Activated CD4-positive, alpha-beta T cell treated with anti-CD3 and anti-CD28 coated beads, Interleukin-2, amount 10 ng/mL, durations not matched to agents 24 days and 14 days (primary cell): ENCODE results near the gene CNIH1. TPM values are rescaled to one million over a fixed set of nuclear protein-coding genes. Genes with fewer than 3 reads are reported as not detected.
"Not testable (repeated sequence)": the region's sequence is repeated elsewhere in the genome, so short reads cannot be mapped to it uniquely, and the experiment has no call there.

Source experiments
- DNase-seq: peaks from one replicate; pipeline ENCODE4 v3.0.0; 2022
- H3K27ac Mint-ChIP-seq: one replicate; pipeline ENCODE4 v1.8.0; 2022; ENCODE audit warnings: mild to moderate bottlenecking, mixed read lengths
- H3K27me3 Mint-ChIP-seq: one replicate; pipeline ENCODE4 v1.8.0; 2022; ENCODE audit warnings: mixed read lengths
- H3K36me3 Mint-ChIP-seq: one replicate; pipeline ENCODE4 v1.8.0; 2022; ENCODE audit warnings: low read depth, mild to moderate bottlenecking, mixed read lengths
- H3K4me1 Mint-ChIP-seq: one replicate; pipeline ENCODE4 v1.8.0; 2021; ENCODE audit warnings: mixed read lengths
- H3K4me3 Mint-ChIP-seq: one replicate; pipeline ENCODE4 v1.8.0; 2022; ENCODE audit warnings: mild to moderate bottlenecking, moderate library complexity, mixed read lengths
- H3K9me3 Mint-ChIP-seq: one replicate; pipeline ENCODE4 v1.8.0; 2021; ENCODE audit warnings: mixed read lengths
- intact Hi-C: fragments of 100-400 bp; cut with micrococcal nuclease; formaldehyde crosslinking; loops from one replicate; pipeline ENCODE4 v1.15.1; 2023
- total RNA-seq: library from RNA; stranded (reverse); gene quantifications from 2 replicates; pipeline ENCODE4 v1.2.3, GENCODE V29; 2022

CNIH1 gene
- total RNA-seq, 1 donor from 2014 or later, result 113 TPM

DNA sequence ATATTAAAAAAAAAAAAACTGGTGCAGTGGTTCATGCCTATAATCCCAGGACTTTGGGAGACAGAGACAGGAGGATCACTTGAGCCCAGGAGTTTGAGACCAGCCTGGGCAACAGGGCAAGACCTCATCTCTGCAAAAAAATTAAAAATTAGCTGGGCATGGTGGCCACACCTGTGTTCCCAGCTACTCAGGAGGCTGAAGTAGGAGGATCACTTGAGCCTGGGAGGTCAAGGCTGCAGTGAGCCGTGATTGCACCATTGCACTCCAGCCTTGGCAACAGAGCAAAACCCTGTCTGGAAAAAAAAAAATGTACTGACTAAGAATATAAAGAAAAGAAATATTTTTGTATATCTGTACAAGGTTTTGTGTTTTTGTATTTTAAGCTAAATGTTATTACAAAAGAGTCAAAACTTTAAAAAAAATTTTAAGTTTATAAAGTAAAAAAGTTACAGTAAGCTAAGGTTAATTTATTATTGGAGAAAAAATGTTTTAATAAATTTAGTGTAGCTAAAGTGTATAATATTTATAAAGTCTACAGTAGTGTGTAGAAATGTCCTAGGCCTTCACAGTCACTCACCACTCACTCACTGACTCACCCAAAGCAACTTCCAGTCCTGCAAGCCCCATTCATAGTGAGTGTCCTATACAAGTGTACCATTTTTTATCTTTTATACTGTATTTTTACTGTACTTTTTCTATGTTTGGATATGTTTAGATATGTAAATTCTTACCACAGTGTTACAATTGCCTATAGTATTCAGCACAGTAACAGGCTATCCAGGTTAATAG lies 15.8 kb upstream of the CNIH1 start:
- H3K36me3 Mint-ChIP-seq, H3K27me3 Mint-ChIP-seq, H3K27ac Mint-ChIP-seq, DNase-seq, H3K4me3 Mint-ChIP-seq, H3K4me1 Mint-ChIP-seq, intact Hi-C loops: not testable (repeated sequence)
- H3K9me3 Mint-ChIP-seq, result peaks cover 14% of the 10 kb centered on the region

GRCh38 chr14:54455363-54455762 lies 14.2 kb upstream of the CNIH1 start:
- peaks cover 4% of the 10 kb centered on the region for H3K4me1 Mint-ChIP-seq
- peaks cover 3% of the 10 kb centered on the region for H3K36me3 Mint-ChIP-seq
- peaks cover 14% of the 10 kb centered on the region for H3K9me3 Mint-ChIP-seq
- intact Hi-C loops, result no loop called here
- no peak overlapping the region for H3K4me3 Mint-ChIP-seq
- H3K27me3 Mint-ChIP-seq, result no peaks in the 10 kb centered on the region
- no peak for DNase-seq
- H3K27ac Mint-ChIP-seq, result no peak overlapping the region

DNA sequence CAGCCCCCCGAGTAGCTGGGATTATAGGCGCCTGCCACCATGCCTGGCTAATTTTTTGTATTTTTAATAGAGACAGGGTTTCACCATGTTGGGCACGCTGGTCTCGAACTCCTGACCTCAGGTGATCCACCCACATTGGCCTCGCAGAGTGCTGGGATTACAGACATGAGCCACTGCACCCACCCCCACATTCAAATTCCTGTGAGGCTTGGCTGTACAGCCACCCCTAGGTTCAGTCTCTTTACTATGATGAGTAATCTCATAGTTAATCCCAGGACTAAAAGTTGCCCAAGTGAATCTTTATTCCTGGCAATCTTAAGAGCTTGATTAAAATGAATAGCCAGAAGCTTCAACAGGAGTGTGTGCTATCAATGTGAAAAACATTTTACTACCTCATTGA lies 12.8 kb upstream of the CNIH1 start:
- H3K27ac Mint-ChIP-seq, H3K27me3 Mint-ChIP-seq, H3K4me1 Mint-ChIP-seq, H3K4me3 Mint-ChIP-seq, H3K36me3 Mint-ChIP-seq, intact Hi-C loops: not testable (repeated sequence)
- peaks cover 11% of the 10 kb centered on the region for H3K9me3 Mint-ChIP-seq
- DNase-seq, result peak; percentile 24

DNA sequence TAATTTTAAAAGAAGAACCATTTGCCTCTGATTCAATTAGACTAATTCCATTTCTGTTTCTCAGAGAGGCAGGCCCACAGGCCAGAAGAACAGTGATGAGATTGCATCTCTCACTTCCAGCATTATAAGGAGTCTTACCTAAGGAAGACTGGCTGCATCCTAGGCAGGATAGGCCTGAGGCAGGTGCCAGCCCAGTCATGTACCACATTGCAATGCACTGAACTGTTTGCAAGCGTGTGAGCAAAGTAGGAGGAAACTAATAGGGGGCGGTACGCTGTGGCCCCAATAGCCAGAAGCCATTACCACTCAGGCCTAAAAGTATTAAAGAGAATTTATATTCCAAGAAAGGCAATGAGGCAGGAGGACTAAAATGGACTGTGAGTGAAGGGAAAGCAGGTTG lies 12.1 kb upstream of the CNIH1 start:
- no peak overlapping the region for H3K27ac Mint-ChIP-seq
- intact Hi-C loops, result no loop called here

GRCh38 chr14:54451961-54452360 lies 10.8 kb upstream of the CNIH1 start:
- H3K9me3 Mint-ChIP-seq, result peaks cover 4% of the 10 kb centered on the region
- H3K27me3 Mint-ChIP-seq, result peaks cover 5% of the 10 kb centered on the region
- DNase-seq, result peak; percentile 32
- H3K4me3 Mint-ChIP-seq, result no peak overlapping the region
- intact Hi-C loops, result no loop called here
- peaks cover 6% of the 10 kb centered on the region for H3K4me1 Mint-ChIP-seq
- H3K27ac Mint-ChIP-seq, result no peak overlapping the region
- no peaks in the 10 kb centered on the region for H3K36me3 Mint-ChIP-seq

More for the DNA sequence above, 12.1 kb upstream of the CNIH1 start:
- no peak for DNase-seq
- Mint-ChIP-seq H3K4me1 (peaks cover 4% of the 10 kb centered on the region), H3K4me3 (no peak overlapping the region), H3K27me3 (peaks cover 5% of the 10 kb centered on the region), H3K36me3 (no peaks in the 10 kb centered on the region), H3K9me3 (peaks cover 5% of the 10 kb centered on the region)

GRCh38 chr14:54451121-54451601 lies 10.0 kb upstream of the CNIH1 start:
- no peak overlapping the region for H3K4me3 Mint-ChIP-seq
- peaks cover 4% of the 10 kb centered on the region for H3K9me3 Mint-ChIP-seq
- no peaks in the 10 kb centered on the region for H3K36me3 Mint-ChIP-seq
- H3K4me1 Mint-ChIP-seq, result peaks cover 6% of the 10 kb centered on the region
- intact Hi-C loops, result no loop called here
- H3K27me3 Mint-ChIP-seq, result peaks cover 5% of the 10 kb centered on the region
- no peak overlapping the region for H3K27ac Mint-ChIP-seq
- DNase-seq, result peak; percentile 47

DNA sequence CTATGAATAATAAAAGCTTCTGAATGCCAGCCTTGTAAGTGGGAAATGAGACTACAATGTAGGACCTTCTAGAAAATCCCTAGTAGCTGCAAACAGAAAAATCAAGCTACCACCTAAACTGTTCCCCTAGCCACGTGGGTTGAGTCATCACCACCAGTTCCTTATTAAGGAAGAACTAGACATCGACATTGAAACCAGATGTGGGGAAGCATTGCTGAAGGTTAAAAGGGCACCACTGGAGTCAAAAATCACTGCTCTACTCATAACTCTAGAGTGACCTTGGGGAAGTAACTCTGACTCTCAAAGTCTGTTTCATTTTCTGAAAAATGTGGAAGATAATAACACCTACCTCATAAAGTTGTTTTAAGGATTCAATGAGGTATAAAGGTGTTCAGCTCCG lies 9.4 kb upstream of the CNIH1 start:
- Mint-ChIP-seq H3K27me3 (peaks cover 7% of the 10 kb centered on the region), H3K27ac (no peak overlapping the region), H3K9me3 (peaks cover 4% of the 10 kb centered on the region), H3K36me3 (no peaks in the 10 kb centered on the region), H3K4me1 (peaks cover 6% of the 10 kb centered on the region), H3K4me3 (no peak overlapping the region)
- peak; percentile 34 for DNase-seq
- intact Hi-C loops, result no loop called here

GRCh38 chr14:54447231-54447692 lies 6.1 kb upstream of the CNIH1 start:
- intact Hi-C loops, result loop anchor here (10.0 kb wide), 1 partner anchor 888 kb away; no protein-coding TSS in a partner anchor
- Mint-ChIP-seq H3K4me3 (no peak overlapping the region), H3K27me3 (peaks cover 7% of the 10 kb centered on the region), H3K4me1 (peaks cover 6% of the 10 kb centered on the region), H3K9me3 (peaks cover 4% of the 10 kb centered on the region), H3K27ac (peak overlapping the region; percentile 9), H3K36me3 (no peaks in the 10 kb centered on the region)
- no peak for DNase-seq

- no peak for DNase-seq
- H3K4me3 Mint-ChIP-seq, result no peak overlapping the region
- intact Hi-C loops, result loop anchor here (10.0 kb wide), 1 partner anchor 889 kb away; no protein-coding TSS in a partner anchor
- peaks cover 14% of the 10 kb centered on the region for H3K4me1 Mint-ChIP-seq
- H3K27me3 Mint-ChIP-seq, result peaks cover 7% of the 10 kb centered on the region
- no peaks in the 10 kb centered on the region for H3K36me3 Mint-ChIP-seq
- H3K27ac Mint-ChIP-seq, result no peak overlapping the region
- peaks cover 4% of the 10 kb centered on the region for H3K9me3 Mint-ChIP-seq
These were observed 5.1 kb upstream of the CNIH1 start for GRCh38 chr14:54446161-54446693.

GRCh38 chr14:54444681-54445080 lies 3.5 kb upstream of the CNIH1 start:
- peaks cover 9% of the 10 kb centered on the region for H3K36me3 Mint-ChIP-seq
- intact Hi-C loops, result loop anchor here (10.0 kb wide), 1 partner anchor 890 kb away; no protein-coding TSS in a partner anchor
- H3K9me3 Mint-ChIP-seq, result peaks cover 4% of the 10 kb centered on the region
- H3K4me1 Mint-ChIP-seq, result peaks cover 20% of the 10 kb centered on the region
- no peak for DNase-seq
- peaks cover 7% of the 10 kb centered on the region for H3K27me3 Mint-ChIP-seq
- H3K27ac Mint-ChIP-seq, result no peak overlapping the region
- H3K4me3 Mint-ChIP-seq, result no peak overlapping the region

GRCh38 chr14:54443981-54444380 lies 2.8 kb upstream of the CNIH1 start:
- DNase-seq, result no peak
- H3K9me3 Mint-ChIP-seq, result peaks cover under 1% of the 10 kb centered on the region
- peaks cover 5% of the 10 kb centered on the region for H3K27me3 Mint-ChIP-seq

GRCh38 chr14:54442961-54443360 lies 1.8 kb upstream of the CNIH1 start:
- not testable (repeated sequence) for H3K9me3 Mint-ChIP-seq, H3K27me3 Mint-ChIP-seq, H3K4me3 Mint-ChIP-seq, H3K27ac Mint-ChIP-seq, DNase-seq
- Mint-ChIP-seq H3K4me1 (peaks cover 31% of the 10 kb centered on the region), H3K36me3 (peaks cover 19% of the 10 kb centered on the region)
- intact Hi-C loops, result loop anchor here (10.0 kb wide), 1 partner anchor 892 kb away; no protein-coding TSS in a partner anchor

More at GRCh38 chr14:54443981-54444380, 2.8 kb upstream of the CNIH1 start:
- Mint-ChIP-seq H3K27ac (no peak overlapping the region), H3K4me1 (peaks cover 24% of the 10 kb centered on the region), H3K36me3 (peaks cover 14% of the 10 kb centered on the region), H3K4me3 (no peak overlapping the region)
- intact Hi-C loops, result loop anchor here (10.0 kb wide), 1 partner anchor 891 kb away; no protein-coding TSS in a partner anchor

DNA sequence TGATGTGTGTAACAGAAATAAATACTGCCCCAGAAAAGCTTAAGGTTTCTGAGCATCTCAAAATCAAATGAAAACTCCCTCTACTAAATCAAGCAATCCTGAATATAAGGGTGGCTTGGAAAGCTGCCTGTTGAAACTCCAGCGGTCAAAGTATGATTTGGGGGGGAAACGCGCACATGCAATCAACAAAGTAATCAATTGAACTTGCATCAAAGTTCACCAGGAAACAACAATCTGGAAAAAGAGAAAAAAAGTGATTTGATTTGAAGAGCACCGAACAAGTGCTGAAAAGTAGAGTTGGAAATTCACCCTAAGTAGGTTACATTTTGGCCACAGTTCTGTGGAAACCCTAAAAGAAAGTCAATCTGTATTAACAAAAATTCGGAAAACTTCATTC lies 700 bp downstream of the CNIH1 start:
- Mint-ChIP-seq H3K27ac (peak overlapping the region; percentile 94), H3K4me1 (peaks cover 46% of the 10 kb centered on the region), H3K9me3 (no peaks in the 10 kb centered on the region), H3K27me3 (no peaks in the 10 kb centered on the region), H3K4me3 (peak overlapping the region; percentile 95), H3K36me3 (peaks cover 33% of the 10 kb centered on the region)
- no peak for DNase-seq
- intact Hi-C loops, result loop anchor here (2.0 to 10.0 kb wide), 2 partner anchors 332 to 894 kb away; no protein-coding TSS in a partner anchor

- intact Hi-C loops, result loop anchor here (2.0 to 10.0 kb wide), 2 partner anchors 333 to 895 kb away; no protein-coding TSS in a partner anchor
- Mint-ChIP-seq H3K27me3 (no peaks in the 10 kb centered on the region), H3K4me3 (peak overlapping the region; percentile 95), H3K4me1 (peaks cover 50% of the 10 kb centered on the region), H3K36me3 (peaks cover 36% of the 10 kb centered on the region), H3K27ac (peak overlapping the region; percentile 94), H3K9me3 (no peaks in the 10 kb centered on the region)
- DNase-seq, result no peak
These were observed 1.1 kb downstream of the CNIH1 start for GRCh38 chr14:54440037-54440436.
